HEK293T (cell line): Measurements from ENCODE around the gene TGFB1.

Experiments
- ARNT ChIP-seq: fragments of 450-650 bp; IDR thresholded peaks from 2 replicates; pipeline ENCODE4 v1.6.1; 2017; ENCODE audit warnings: mild to moderate bottlenecking
- FOXA1 ChIP-seq: fragments of 450-650 bp; IDR thresholded peaks from 2 replicates; pipeline ENCODE4 v1.6.1; 2016; ENCODE audit warnings: mild to moderate bottlenecking
- FOXM1 ChIP-seq: fragments of 450-650 bp; IDR thresholded peaks from 2 replicates; pipeline ENCODE4 v1.6.1; 2017; ENCODE audit warnings: mild to moderate bottlenecking, borderline replicate concordance
- SP1 ChIP-seq: fragments of 450-650 bp; IDR thresholded peaks from 2 replicates; pipeline ENCODE4 v1.6.1; 2017
- SUZ12 ChIP-seq: fragments of 450-650 bp; IDR thresholded peaks from 2 replicates; pipeline ENCODE4 v1.6.1; 2016; ENCODE audit warnings: mild to moderate bottlenecking

DNA sequence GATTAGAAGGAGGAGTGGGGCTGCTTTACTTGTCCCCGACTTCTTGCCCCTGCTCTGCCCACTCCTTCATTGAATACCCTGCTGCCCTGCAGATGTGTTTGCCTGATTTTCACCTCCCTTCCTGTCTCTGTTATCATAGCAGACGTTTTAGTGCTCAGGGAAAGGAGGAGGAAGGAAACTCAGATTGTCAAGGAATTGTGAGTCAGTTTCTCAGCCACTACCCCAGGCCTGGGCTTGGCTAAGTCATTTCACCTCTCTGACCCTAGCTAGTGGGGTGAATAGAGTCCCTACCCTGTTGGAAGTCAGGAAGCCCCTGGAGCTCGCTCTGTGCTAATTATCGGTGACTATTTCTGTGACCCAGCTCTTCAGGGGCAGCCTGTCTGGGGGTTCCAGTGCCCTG lies 47.8 kb upstream of the TGFB1 start:
- TF ChIP-seq FOXA1, result no peak
- TF ChIP-seq ARNT, result no peak
- TF ChIP-seq SUZ12, result no peak
- no peak for TF ChIP-seq SP1
- no peak for TF ChIP-seq FOXM1
